ENCODE data around the gene GCNT4. TPM values are rescaled to one million over a fixed set of nuclear protein-coding genes. Genes with fewer than 3 reads are reported as not detected.

The GCNT4 gene
- total RNA-seq, 2 experiments from 2014 or later, result 7.2 to 7.4 TPM

DNA sequence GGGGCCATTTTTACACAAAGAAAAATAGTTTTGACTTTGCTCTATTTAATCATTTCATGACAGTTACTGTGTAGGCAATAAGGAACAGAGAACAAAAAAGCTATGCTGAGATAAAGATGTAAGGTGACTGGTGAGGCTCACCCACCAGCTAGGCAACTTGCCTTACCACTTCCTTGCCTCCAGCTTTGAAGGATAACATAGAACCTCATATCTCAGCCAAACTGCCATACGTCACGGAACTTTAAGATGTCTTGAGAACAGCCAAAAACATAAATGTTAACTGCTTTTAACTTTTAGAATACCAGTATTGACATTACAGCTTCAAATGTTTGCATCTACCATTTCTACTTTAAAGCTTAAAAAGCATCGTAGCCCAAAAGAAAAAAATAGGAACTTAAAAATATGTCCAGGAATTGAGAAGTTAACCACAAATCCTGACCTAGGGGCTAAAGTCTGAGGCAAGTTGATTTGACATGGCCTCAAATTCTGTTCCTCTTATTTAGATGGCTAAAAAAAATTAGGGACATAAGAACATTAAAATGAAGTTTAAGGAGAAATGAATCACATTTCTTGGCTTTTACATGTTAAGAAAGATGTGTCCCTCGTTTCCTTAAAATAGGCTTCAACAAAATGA lies 7.7 kb upstream of the GCNT4 start:
- peaks cover 73% of the 10 kb centered on the region for H3K4me1 Mint-ChIP-seq (ENCODE audit: low read depth)
- H3K36me3 Mint-ChIP-seq (ENCODE audit: low read depth), result peaks cover 8% of the 10 kb centered on the region
- no peak for TF ChIP-seq CTCF (IDR thresholded peaks at IDR 0.05)
- peak overlapping the region; percentile 70 for H3K4me3 Mint-ChIP-seq
- H3K27ac Mint-ChIP-seq, result peak overlapping the region; percentile 94
- Histone ChIP-seq H3K27me3 (ENCODE audit: control insufficient read depth in 1 of 2, insufficient read depth in 2 of 2, low read length in 2 of 2) (no peaks in the 10 kb centered on the region), H3K9me3 (ENCODE audit: control insufficient read depth in 1 of 2, insufficient read depth in 1 of 2, low read length in 2 of 2) (no peaks in the 10 kb centered on the region), H3K27ac (ENCODE audit: low read depth in 1 of 2, low read length in 2 of 2) (peak overlapping the region; percentile 59 to 81), H3K4me1 (ENCODE audit: insufficient read depth, low read length) (peaks cover 69% of the 10 kb centered on the region), H3K4me3 (ENCODE audit: low read length) (no peak overlapping the region), H3K36me3 (ENCODE audit: insufficient read depth, low read length) (no peaks in the 10 kb centered on the region)
- no peaks in the 10 kb centered on the region for H3K27me3 Mint-ChIP-seq
- peak; percentile 92 for ATAC-seq (ENCODE audit: poor library complexity)
- intact Hi-C loops (cut with DNase I, micrococcal nuclease), result loop anchor here (1.0 to 10.0 kb wide), 4 partner anchors 9 to 1335 kb away; partner anchors contain the start of genes GFM2 (in 1 of the 2) and NSA2 (in 1 of the 2)
- DNase-seq, result peak in 13 of 14 experiments; percentile 24 to 88 (median 43)
- peaks cover 2% of the 10 kb centered on the region for H3K9me3 Mint-ChIP-seq
- ChIA-PET POLR2A (interaction anchor here (0.7 to 11.6 kb wide), 16 partner anchors 9 to 419 kb away, joined by 3 to 182 read pairs (median 4); partner anchors contain the start of genes ANKRD31, GCNT4 and HMGCR), CTCF (interaction anchor here (1.8 to 3.3 kb wide), 3 partner anchors 10 to 177 kb away, joined by 5 to 17 read pairs (median 10); partner anchors contain the start of gene ANKRD31)

GRCh38 chr5:75058986-75059535 lies 6.7 kb upstream of the GCNT4 start:
- peak overlapping the region; percentile 94 for H3K27ac Mint-ChIP-seq
- POLR2A ChIA-PET, result interaction anchor here (1.2 to 11.6 kb wide), 7 partner anchors 8 to 177 kb away, joined by 3 to 182 read pairs (median 12); partner anchors contain the start of genes ANKRD31 and GCNT4
- H3K27ac ChIP-seq (ENCODE audit: low read depth in 1 of 2, low read length in 2 of 2), result peak overlapping the region; percentile 59 to 81
- peaks cover 2% of the 10 kb centered on the region for H3K9me3 Mint-ChIP-seq
- no peaks in the 10 kb centered on the region for H3K36me3 ChIP-seq (ENCODE audit: insufficient read depth, low read length)
- CTCF ChIA-PET, result interaction anchor here (1.8 to 3.3 kb wide), 3 partner anchors 9 to 178 kb away, joined by 5 to 17 read pairs (median 10); partner anchors contain the start of gene ANKRD31
- intact Hi-C loops (cut with DNase I, micrococcal nuclease), result loop anchor here in 1 of 2 experiments (10.0 kb wide), 1 partner anchor 294 kb away; the partner anchor contains the start of genes GFM2 and NSA2
- ATAC-seq (ENCODE audit: poor library complexity), result no peak
- H3K27me3 ChIP-seq (ENCODE audit: control insufficient read depth in 1 of 2, insufficient read depth in 2 of 2, low read length in 2 of 2), result no peaks in the 10 kb centered on the region
- DNase-seq, result no peak
- no peak for TF ChIP-seq CTCF (IDR thresholded peaks at IDR 0.05)
- peaks cover 83% of the 10 kb centered on the region for H3K4me1 Mint-ChIP-seq (ENCODE audit: low read depth)
- H3K36me3 Mint-ChIP-seq (ENCODE audit: low read depth), result peaks cover 8% of the 10 kb centered on the region
- peaks cover 78% of the 10 kb centered on the region for H3K4me1 ChIP-seq (ENCODE audit: insufficient read depth, low read length)
- H3K4me3 ChIP-seq (ENCODE audit: low read length), result no peak overlapping the region
- peak overlapping the region; percentile 70 for H3K4me3 Mint-ChIP-seq
- no peaks in the 10 kb centered on the region for H3K27me3 Mint-ChIP-seq
- no peaks in the 10 kb centered on the region for H3K9me3 ChIP-seq (ENCODE audit: control insufficient read depth in 1 of 2, insufficient read depth in 1 of 2, low read length in 2 of 2)

- ChIA-PET CTCF (interaction anchor here (3.3 kb wide), 1 partner anchor 7 kb away, joined by 17 read pairs; no protein-coding TSS in a partner anchor), POLR2A (interaction anchor here (0.9 to 11.6 kb wide), 4 partner anchors 20 to 179 kb away, joined by 3 to 182 read pairs (median 4); partner anchors contain the start of gene ANKRD31)
- H3K9me3 ChIP-seq (ENCODE audit: control insufficient read depth in 1 of 2, insufficient read depth in 1 of 2, low read length in 2 of 2), result no peaks in the 10 kb centered on the region
- DNase-seq (peak in 3 of 14 experiments; percentile 64 to 66 (median 64)), ATAC-seq (ENCODE audit: poor library complexity) (peak; percentile 12)
- H3K4me3 ChIP-seq (ENCODE audit: low read length), result no peak overlapping the region
- Mint-ChIP-seq H3K27ac (peak overlapping the region; percentile 94), H3K4me1 (ENCODE audit: low read depth) (peaks cover 80% of the 10 kb centered on the region), H3K9me3 (peaks cover 2% of the 10 kb centered on the region), H3K27me3 (no peaks in the 10 kb centered on the region), H3K4me3 (peak overlapping the region; percentile 79), H3K36me3 (ENCODE audit: low read depth) (peaks cover 13% of the 10 kb centered on the region)
- H3K4me1 ChIP-seq (ENCODE audit: insufficient read depth, low read length), result peaks cover 75% of the 10 kb centered on the region
- intact Hi-C loops (cut with DNase I, micrococcal nuclease), result loop anchor here in 1 of 2 experiments (10.0 kb wide), 1 partner anchor 293 kb away; the partner anchor contains the start of genes GFM2 and NSA2
- TF ChIP-seq CTCF (IDR thresholded peaks at IDR 0.05), result no peak
- H3K36me3 ChIP-seq (ENCODE audit: insufficient read depth, low read length), result no peaks in the 10 kb centered on the region
- H3K27me3 ChIP-seq (ENCODE audit: control insufficient read depth in 1 of 2, insufficient read depth in 2 of 2, low read length in 2 of 2), result no peaks in the 10 kb centered on the region
- peak overlapping the region; percentile 59 to 81 for H3K27ac ChIP-seq (ENCODE audit: low read depth in 1 of 2, low read length in 2 of 2)
Observed at GRCh38 chr5:75057561-75057960, 5.2 kb upstream of the GCNT4 start.

Measured in CD4-positive, alpha-beta T cell (primary cell).